Ovary (tissue), 9 donors: Measurements from ENCODE around the gene ETHE1. TPM values are rescaled to one million over a fixed set of nuclear protein-coding genes. Genes with fewer than 3 reads are reported as not detected.
A peak's percentile ranks its signal among the peaks of the same experiment; 100 is the strongest.

ENCODE experiments used
- DNase-seq, 5 donors: peaks; one replicate each; pipeline ENCODE4 v3.0.0-alpha.2; 2019 to 2020
- H3K27ac ChIP-seq, 2 donors: fragments of 200-600 bp; one replicate each; pipeline versions ENCODE4 v1.5.1 to v1.8.0; 2019 to 2022
- H3K27me3 ChIP-seq: fragments of 200-600 bp; one replicate; pipeline ENCODE4 v1.8.0; 2022
- H3K36me3 ChIP-seq: fragments of 200-600 bp; sonication (generic); one replicate; pipeline ENCODE4 v1.5.1; 2019
- H3K4me1 ChIP-seq: one replicate; pipeline ENCODE4 v1.8.1; 2013; ENCODE audit warnings: mild to moderate bottlenecking, moderate library complexity; ENCODE audit not compliant: insufficient read depth
- H3K4me3 ChIP-seq: fragments of 200-600 bp; sonication (generic); one replicate; pipeline ENCODE4 v1.5.1; 2017
- H3K9me3 ChIP-seq, 2 donors: fragments of 200-600 bp in 1 of 2; sonication (generic) in 1 of 2; one replicate each; pipeline versions ENCODE4 v1.5.1 to v1.8.1; 2013 to 2019; ENCODE audit warnings: mild to moderate bottlenecking in 1 of 2, moderate library complexity in 1 of 2
- EP300 ChIP-seq: sonication (generic); formaldehyde crosslinking; IDR thresholded peaks from one replicate; pipeline ENCODE4 v1.6.1; 2017; ENCODE audit warnings: antibody characterized with exemption
- POLR2A ChIP-seq: fragments of 450-650 bp; IDR thresholded peaks from one replicate; pipeline ENCODE4 v1.6.1; 2017; ENCODE audit warnings: antibody characterized with exemption, mild to moderate bottlenecking, moderate library complexity
- WGBS, 3 donors: extraction: QIAGEN DNeasy Blood & Tissue Kit in 1 of 3; methylation state at CpG; one replicate each; pipeline versions ENCODE4 v1.1.5 to v1.1.7; 2013 to 2017; 5-methylcytosine and 5-hydroxymethylcytosine counted together
- intact Hi-C, 4 donors: fragments of 100-400 bp; cut with DNase I; formaldehyde crosslinking; loops; one replicate each; pipeline versions ENCODE4 v1.11.0 to v1.15.1; 2022 to 2023
- polyA plus RNA-seq, 2 donors: library from polyadenylated mRNA; stranded (reverse); fragments of 200-250 nt in 1 of 2; fragments of 350-450 nt in 1 of 2; fragmentation: Illumina TruSeq in 1 of 2; extraction: RNeasy Lipid Tissue Mini Kit (QIAGEN cat#74804) in 1 of 2; gene quantifications; one replicate each; pipeline ENCODE4 v1.2.3, GENCODE V29; 2013 to 2014
- total RNA-seq, 7 donors: library from RNA; depleted of rRNA in 2 of 7; stranded (reverse); fragments of >200 nt in 2 of 7; fragmentation: NEBNext Ultra II Directional in 3 of 7; extraction: Animal tissue kit (Norgen Biotek cat#: 25700) in 3 of 7; gene quantifications; one replicate each; pipeline versions ENCODE4 v1.1.0 to v1.2.4, GENCODE V29; 2016 to 2023
- TF ChIP-seq, protein P1 (sequence below), 3 donors: fragments of 450-650 bp in 2 of 3; fragments of 200-600 bp in 1 of 3; IDR thresholded peaks; one replicate each; pipeline versions ENCODE4 v1.5.1 to v1.8.0; 2016 to 2022; ENCODE audit warnings: antibody characterized with exemption in 3 of 3, mild to moderate bottlenecking in 1 of 3
- donor health status: DM: no; HTN: no; CAD: no; lungs with moderate emphysema.
- donor health status: DM: no; HTN: no; CAD: no.
- donor health status: Bipolar disorder and iron deficiency.
- donor health status: DM: yes; HTN: yes; CAD: no.
- donor health status: DM: no; HTN: no; CAD: no.
- donor health status: DM: yes; HTN: yes; CAD: no.

The ETHE1 gene
- total and polyA plus RNA-seq, 9 donors, result 16.1 to 28.7 (median 24.0) TPM

- Histone ChIP-seq H3K36me3 (no peaks in the 10 kb centered on the region), H3K9me3 (no peaks in the 10 kb centered on the region), H3K4me1 (peaks cover 3% of the 10 kb centered on the region), H3K4me3 (no peak overlapping the region), H3K27me3 (no peaks in the 10 kb centered on the region), H3K27ac (no peak overlapping the region)
- TF ChIP-seq POLR2A, result no peak
- TF ChIP-seq EP300, result no peak
- TF ChIP-seq, protein P1, sequence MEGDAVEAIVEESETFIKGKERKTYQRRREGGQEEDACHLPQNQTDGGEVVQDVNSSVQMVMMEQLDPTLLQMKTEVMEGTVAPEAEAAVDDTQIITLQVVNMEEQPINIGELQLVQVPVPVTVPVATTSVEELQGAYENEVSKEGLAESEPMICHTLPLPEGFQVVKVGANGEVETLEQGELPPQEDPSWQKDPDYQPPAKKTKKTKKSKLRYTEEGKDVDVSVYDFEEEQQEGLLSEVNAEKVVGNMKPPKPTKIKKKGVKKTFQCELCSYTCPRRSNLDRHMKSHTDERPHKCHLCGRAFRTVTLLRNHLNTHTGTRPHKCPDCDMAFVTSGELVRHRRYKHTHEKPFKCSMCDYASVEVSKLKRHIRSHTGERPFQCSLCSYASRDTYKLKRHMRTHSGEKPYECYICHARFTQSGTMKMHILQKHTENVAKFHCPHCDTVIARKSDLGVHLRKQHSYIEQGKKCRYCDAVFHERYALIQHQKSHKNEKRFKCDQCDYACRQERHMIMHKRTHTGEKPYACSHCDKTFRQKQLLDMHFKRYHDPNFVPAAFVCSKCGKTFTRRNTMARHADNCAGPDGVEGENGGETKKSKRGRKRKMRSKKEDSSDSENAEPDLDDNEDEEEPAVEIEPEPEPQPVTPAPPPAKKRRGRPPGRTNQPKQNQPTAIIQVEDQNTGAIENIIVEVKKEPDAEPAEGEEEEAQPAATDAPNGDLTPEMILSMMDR (IDR thresholded peaks at IDR 0.05), result no peak
- intact Hi-C loops, result no loop called here
- DNase-seq, result no peak
- WGBS, 3 donors, result 65 to 73% (median 69%) methylated on average over 9 of the region's 9 CpGs
These were observed 37.8 kb upstream of the ETHE1 start for GRCh38 chr19:43564800-43565199.

DNA sequence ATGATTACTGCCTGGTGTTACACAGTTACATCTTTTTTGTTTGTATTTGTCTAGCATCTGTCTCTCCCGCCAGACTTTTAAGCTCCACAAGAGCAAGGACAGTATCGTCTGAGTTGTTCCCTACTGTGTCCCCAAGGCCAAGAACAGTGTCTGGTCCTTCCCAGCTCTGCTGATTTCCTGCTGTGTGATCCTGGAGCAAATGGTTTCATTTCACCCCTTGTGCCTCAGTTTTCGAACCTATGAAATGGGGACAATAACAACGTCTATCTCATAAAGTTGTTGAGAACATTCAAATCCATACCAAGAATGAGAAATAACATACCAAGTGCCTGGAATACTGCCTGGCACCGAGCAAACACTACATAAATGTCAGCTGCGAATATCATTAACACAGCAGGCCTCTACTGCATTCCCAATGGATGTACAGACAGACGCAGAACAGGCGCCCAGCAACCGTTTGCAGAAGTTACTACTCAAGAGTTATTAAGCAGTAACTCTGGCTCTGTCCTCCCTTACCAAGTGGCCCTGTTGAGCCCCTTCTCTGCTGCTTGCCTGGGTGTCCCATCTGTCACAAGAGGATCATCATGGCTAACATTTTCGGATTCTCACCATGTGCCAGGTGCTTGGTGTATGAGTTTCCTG, 36.9 kb upstream of the ETHE1 start:
- 91 to 92% (median 91%) methylated on average over 10 of the region's 10 CpGs for WGBS, 3 donors
- no peak for DNase-seq
- TF ChIP-seq EP300 (no peak), POLR2A (no peak)
- TF ChIP-seq, protein P1 (IDR thresholded peaks at IDR 0.05), result no peak
- peaks cover 3% of the 10 kb centered on the region for H3K4me1 ChIP-seq
- H3K4me3 ChIP-seq, result no peak overlapping the region
- H3K27me3 ChIP-seq, result no peaks in the 10 kb centered on the region
- H3K36me3 ChIP-seq, result no peaks in the 10 kb centered on the region
- no peaks in the 10 kb centered on the region for H3K9me3 ChIP-seq
- no peak overlapping the region for H3K27ac ChIP-seq
- intact Hi-C loops, result no loop called here

- H3K4me3 ChIP-seq, result no peak overlapping the region
- DNase-seq, result peak in 4 of 5 donors; percentile 45 to 55 (median 52)
- no peak overlapping the region for H3K27ac ChIP-seq
- 58 to 64% (median 63%) methylated on average over 14 of the region's 14 CpGs for WGBS, 3 donors
- H3K27me3 ChIP-seq, result no peaks in the 10 kb centered on the region
- no peaks in the 10 kb centered on the region for H3K9me3 ChIP-seq
- intact Hi-C loops, result no loop called here
- H3K36me3 ChIP-seq, result no peaks in the 10 kb centered on the region
- TF ChIP-seq POLR2A (no peak), EP300 (no peak)
- H3K4me1 ChIP-seq, result peaks cover 3% of the 10 kb centered on the region
These were observed 35.8 kb upstream of the ETHE1 start for GRCh38 chr19:43562698-43563241.

DNA sequence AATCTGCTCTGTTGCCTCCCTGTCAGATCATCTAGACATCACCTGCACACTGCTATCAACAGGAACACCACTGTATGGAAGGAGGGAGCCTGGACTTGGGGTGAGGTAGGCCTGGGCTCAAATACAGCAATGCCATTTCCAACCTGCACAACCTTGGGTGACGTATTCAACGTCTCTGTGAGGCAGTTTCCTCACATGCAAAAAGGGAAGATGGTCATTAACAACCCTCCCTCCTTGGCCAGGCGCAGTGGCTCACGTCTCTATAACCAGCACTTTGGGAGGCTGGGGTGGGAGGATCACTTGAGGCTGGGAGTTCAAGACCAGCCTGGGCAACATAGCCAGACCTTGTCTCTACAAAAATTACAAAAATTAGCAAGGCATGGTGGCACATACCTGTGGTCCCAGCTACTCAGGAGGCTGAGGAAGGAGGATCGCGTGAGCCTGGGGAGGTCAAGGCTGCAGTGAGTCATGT, 35.3 kb upstream of the ETHE1 start:
- no peaks in the 10 kb centered on the region for H3K36me3 ChIP-seq
- 83 to 91% (median 86%) methylated on average over 6 of the region's 6 CpGs for WGBS, 3 donors
- TF ChIP-seq, protein P1 (IDR thresholded peaks at IDR 0.05), result no peak
- TF ChIP-seq EP300, result no peak
- no peak for TF ChIP-seq POLR2A
- intact Hi-C loops, result no loop called here
- H3K27ac ChIP-seq, result no peak overlapping the region
- H3K4me3 ChIP-seq, result no peak overlapping the region
- H3K27me3 ChIP-seq, result no peaks in the 10 kb centered on the region
- peaks cover 3% of the 10 kb centered on the region for H3K4me1 ChIP-seq
- no peak for DNase-seq
- no peaks in the 10 kb centered on the region for H3K9me3 ChIP-seq
